Activated CD4-positive, alpha-beta memory T cell treated with anti-CD3 and anti-CD28 coated beads, Interleukin-2, amount 10 ng/mL, durations not matched to agents 7 days and 5 days (primary cell): ENCODE measurements around the gene ZNF197. TPM values are rescaled to one million over a fixed set of nuclear protein-coding genes. Genes with fewer than 3 reads are reported as not detected.
"Not testable (repeated sequence)": the region's sequence is repeated elsewhere in the genome, so short reads cannot be mapped to it uniquely, and the experiment has no call there.

ENCODE experiments used
- CTCF ChIA-PET: fragments of 350-600 bp; sonication (Branson Sonifier 250); formaldehyde crosslinking; loops from one replicate; lab custom pipeline; 2021; ENCODE audit warnings: antibody characterized with exemption, inconsistent platforms; lab: Charles Lee
- POLR2A ChIA-PET: fragments of 350-600 bp; sonication (Branson Sonifier 250); formaldehyde crosslinking; loops from one replicate; lab custom pipeline; 2021; ENCODE audit warnings: antibody characterized with exemption; lab: Charles Lee
- DNase-seq: peaks from one replicate; pipeline ENCODE4 v3.0.0-alpha.2; 2020
- H3K27ac Mint-ChIP-seq: one replicate; pipeline ENCODE4 v1.8.0; 2021; ENCODE audit warnings: mild to moderate bottlenecking, mixed read lengths
- H3K27me3 Mint-ChIP-seq: one replicate; pipeline ENCODE4 v1.8.0; 2021; ENCODE audit warnings: mixed read lengths
- H3K36me3 Mint-ChIP-seq: one replicate; pipeline ENCODE4 v1.8.0; 2021; ENCODE audit warnings: low read depth, mixed read lengths
- H3K4me1 Mint-ChIP-seq: one replicate; pipeline ENCODE4 v1.8.0; 2021; ENCODE audit warnings: mixed read lengths
- H3K4me3 Mint-ChIP-seq: one replicate; pipeline ENCODE4 v1.8.0; 2021; ENCODE audit warnings: mild to moderate bottlenecking, mixed read lengths
- H3K9me3 Mint-ChIP-seq: one replicate; pipeline ENCODE4 v1.8.0; 2021; ENCODE audit warnings: mixed read lengths
- total RNA-seq, 2 experiments: library from RNA; stranded (reverse); gene quantifications; one replicate each; pipeline ENCODE4 v1.2.3, GENCODE V29; 2021

Gene ZNF197
- 10 to 100 TPM; 13.4 to 14.0 TPM for total RNA-seq

DNA sequence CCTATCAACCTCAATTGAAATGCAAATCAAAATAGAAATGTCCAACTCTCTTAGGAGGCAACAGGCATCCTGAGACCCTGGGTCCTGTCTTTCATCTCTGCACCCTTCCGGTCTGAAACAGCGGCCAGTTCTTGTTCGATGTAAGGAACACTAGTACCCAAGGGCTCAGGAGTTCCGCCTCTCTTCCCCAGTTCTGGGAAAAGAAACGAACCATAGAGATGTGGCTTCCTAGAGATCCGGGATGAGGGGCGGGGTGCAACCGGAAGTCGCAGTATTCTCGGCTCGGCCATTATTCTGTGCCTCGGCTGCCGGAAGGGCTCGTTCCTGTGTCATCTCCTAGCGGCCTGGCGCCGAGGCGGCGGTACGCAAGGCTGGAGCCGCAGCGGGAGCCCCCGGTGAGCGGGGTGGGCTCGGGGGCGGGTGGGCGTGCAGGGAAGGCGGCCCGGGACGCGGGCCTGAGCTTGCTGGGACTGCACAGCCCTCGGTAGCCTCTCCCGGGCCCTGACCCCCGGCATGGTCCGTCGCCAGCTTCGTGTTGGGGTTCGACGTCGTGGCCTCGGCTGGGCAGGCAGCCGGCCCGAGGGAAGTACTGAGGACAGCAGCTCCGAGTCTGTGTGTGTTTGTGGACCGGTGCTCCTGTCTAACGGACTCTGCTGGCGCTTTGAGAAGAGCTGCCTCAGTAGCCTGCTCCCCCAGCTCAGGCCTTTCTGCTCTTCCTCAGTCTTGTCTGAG is at the start of gene ZNF197:
ZNF197 (plus strand) TSS at position 288 of the 732 bp plus-strand sequence. CDS start 4,119 bp downstream, outside the sequence.
- H3K4me3 Mint-ChIP-seq, result peak within 1 kb of the TSS; percentile 86
- peak within 1 kb of the TSS; percentile 81 for H3K27ac Mint-ChIP-seq
- H3K27me3 Mint-ChIP-seq, result no peaks in the 10 kb centered on the region
- ChIA-PET POLR2A (interaction anchor here (0.6 to 2.7 kb wide), 11 partner anchors 13 to 286 kb away, joined by 3 to 30 read pairs (median 4); partner anchors contain the start of genes KIAA1143, KIF15, TCAIM and ZNF35), CTCF (interaction anchor here (0.5 to 1.6 kb wide), 3 partner anchors 92 to 1025 kb away, joined by 3 to 4 read pairs (median 3); no protein-coding TSS in a partner anchor)
- peaks cover 9% of the 10 kb centered on the region for H3K9me3 Mint-ChIP-seq
- DNase-seq, result peak; percentile 71
- peaks cover 34% of the 10 kb centered on the region for H3K36me3 Mint-ChIP-seq
- peaks cover 19% of the 10 kb centered on the region for H3K4me1 Mint-ChIP-seq

GRCh38 chr3:44576613-44577012 is 48.2 kb upstream of the ZNF197 start:
- Mint-ChIP-seq H3K4me3 (no peak overlapping the region), H3K4me1 (no peaks in the 10 kb centered on the region), H3K36me3 (peaks cover 7% of the 10 kb centered on the region), H3K9me3 (peaks cover 33% of the 10 kb centered on the region), H3K27me3 (no peaks in the 10 kb centered on the region), H3K27ac (no peak overlapping the region)
- ChIA-PET POLR2A (interaction anchor here (0.6 kb wide), 1 partner anchor 49 kb away, joined by 4 read pairs; no protein-coding TSS in a partner anchor), CTCF (no interaction called here)
- no peak for DNase-seq

GRCh38 chr3:44577354-44577952 is 47.4 kb upstream of the ZNF197 start:
- peaks cover 32% of the 10 kb centered on the region for H3K9me3 Mint-ChIP-seq
- CTCF ChIA-PET, H3K4me3 Mint-ChIP-seq, H3K4me1 Mint-ChIP-seq, H3K36me3 Mint-ChIP-seq, POLR2A ChIA-PET, H3K27me3 Mint-ChIP-seq, DNase-seq, H3K27ac Mint-ChIP-seq: not testable (repeated sequence)

DNA sequence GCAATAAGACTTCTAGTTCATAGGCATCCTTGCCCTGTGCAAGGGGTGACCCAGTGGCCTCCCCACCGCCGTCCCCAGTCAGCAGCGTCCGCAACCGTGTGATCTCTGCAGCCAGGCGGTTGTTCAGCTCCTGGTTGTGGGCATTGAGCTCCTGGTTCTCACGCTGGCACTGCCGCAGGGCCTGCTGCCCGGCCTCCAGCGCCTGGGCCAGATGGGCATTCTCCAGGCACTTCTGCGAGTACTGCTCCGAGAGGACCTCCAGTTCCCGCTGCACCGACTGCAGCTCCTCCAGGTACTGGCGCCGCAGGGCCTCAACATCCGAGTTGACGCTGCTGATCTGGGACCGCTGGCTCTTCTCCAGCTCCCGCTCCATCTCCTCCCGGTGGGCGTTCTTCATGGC is 46.5 kb upstream of the ZNF197 start:
- H3K36me3 Mint-ChIP-seq, H3K4me3 Mint-ChIP-seq, DNase-seq, H3K27ac Mint-ChIP-seq, H3K4me1 Mint-ChIP-seq, H3K27me3 Mint-ChIP-seq, POLR2A ChIA-PET, CTCF ChIA-PET: not testable (repeated sequence)
- peaks cover 28% of the 10 kb centered on the region for H3K9me3 Mint-ChIP-seq

- H3K36me3 Mint-ChIP-seq, H3K4me1 Mint-ChIP-seq, CTCF ChIA-PET, DNase-seq, H3K27ac Mint-ChIP-seq, H3K4me3 Mint-ChIP-seq, POLR2A ChIA-PET: not testable (repeated sequence)
- Mint-ChIP-seq H3K27me3 (peaks cover 11% of the 10 kb centered on the region), H3K9me3 (peaks cover 32% of the 10 kb centered on the region)
Measured at GRCh38 chr3:44578924-44579515, 45.8 kb upstream of the ZNF197 start.

GRCh38 chr3:44579749-44580148 is 45.1 kb upstream of the ZNF197 start:
- H3K4me3 Mint-ChIP-seq, POLR2A ChIA-PET, DNase-seq, H3K27ac Mint-ChIP-seq, CTCF ChIA-PET, H3K4me1 Mint-ChIP-seq: not testable (repeated sequence)
- peaks cover 32% of the 10 kb centered on the region for H3K9me3 Mint-ChIP-seq
- peaks cover 11% of the 10 kb centered on the region for H3K36me3 Mint-ChIP-seq
- H3K27me3 Mint-ChIP-seq, result peaks cover 14% of the 10 kb centered on the region

DNA sequence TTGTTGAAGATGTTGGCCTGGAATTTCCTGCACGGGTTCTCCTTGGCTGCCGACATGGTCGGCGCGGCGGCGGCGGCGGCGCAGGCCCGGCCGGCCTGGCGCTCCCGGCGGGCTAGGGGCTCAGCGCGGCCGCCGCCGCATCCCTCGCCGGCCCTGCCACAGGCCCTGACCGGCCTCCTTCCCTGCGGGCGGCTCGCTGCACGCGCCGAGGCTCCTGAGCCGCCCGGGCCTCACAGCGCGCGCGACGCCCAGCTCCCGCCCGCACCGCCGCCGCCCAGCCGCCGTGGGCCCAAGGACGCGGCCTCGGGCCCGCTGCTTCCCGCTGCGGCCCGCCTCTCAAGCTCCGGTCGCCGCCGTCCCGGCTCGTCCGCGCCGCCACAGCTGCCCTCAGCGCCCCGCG is 43.9 kb upstream of the ZNF197 start:
- DNase-seq, CTCF ChIA-PET, H3K4me3 Mint-ChIP-seq, POLR2A ChIA-PET, H3K27ac Mint-ChIP-seq, H3K4me1 Mint-ChIP-seq: not testable (repeated sequence)
- peaks cover 24% of the 10 kb centered on the region for H3K27me3 Mint-ChIP-seq
- H3K9me3 Mint-ChIP-seq, result peaks cover 32% of the 10 kb centered on the region
- peaks cover 11% of the 10 kb centered on the region for H3K36me3 Mint-ChIP-seq

DNA sequence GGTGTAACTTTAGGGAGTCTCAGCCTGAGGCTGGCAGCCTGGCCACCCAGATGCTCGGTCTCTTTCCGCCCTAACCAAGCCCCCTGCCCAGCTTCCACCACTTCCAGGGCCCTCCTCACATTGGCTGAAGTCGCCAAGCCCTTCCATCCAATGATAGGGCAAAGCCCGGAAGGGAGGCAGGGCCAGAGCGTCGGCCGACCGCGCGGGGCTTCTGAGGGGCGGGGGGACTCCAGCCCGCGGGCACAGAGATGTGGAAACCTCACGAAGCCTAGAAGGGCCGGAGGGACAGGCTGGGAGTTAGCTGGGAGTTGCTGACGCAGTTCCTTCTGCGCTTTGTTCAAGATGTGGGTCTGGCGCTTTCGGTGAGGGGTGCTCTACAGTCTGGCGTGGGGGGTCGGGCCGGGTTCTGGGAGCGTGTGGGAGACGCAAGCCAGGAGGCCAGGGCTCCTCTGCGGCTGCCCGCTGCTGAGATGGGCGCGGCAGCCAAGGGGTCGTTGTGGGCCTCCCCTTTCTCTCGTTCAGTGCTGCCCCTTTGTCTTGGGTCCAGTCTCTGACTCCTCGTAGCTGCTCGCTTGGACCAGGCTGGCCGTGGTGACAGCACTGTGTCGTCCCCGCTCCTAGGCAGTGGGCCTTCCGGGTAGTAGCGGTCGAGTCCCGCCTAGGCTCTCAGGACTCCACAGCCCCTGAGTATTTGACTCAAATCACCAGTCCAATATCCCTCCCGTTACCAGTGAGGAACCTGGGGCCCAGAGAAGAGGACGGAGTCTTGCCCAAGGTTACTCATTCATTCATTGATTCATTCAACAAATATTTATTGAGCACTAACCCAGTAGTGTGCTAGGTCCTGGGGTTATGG is 40.0 kb upstream of the ZNF197 start, which contains the start of gene ZNF660:
ZNF660 (plus strand) TSS at position 319 of the 856 bp plus-strand sequence. CDS start 9,230 bp downstream, outside the sequence.
- Mint-ChIP-seq H3K27ac (no peak within 1 kb of the TSS), H3K4me3 (no peak within 1 kb of the TSS), H3K27me3 (peaks cover 27% of the 10 kb centered on the region), H3K36me3 (peaks cover 11% of the 10 kb centered on the region), H3K9me3 (peaks cover 39% of the 10 kb centered on the region), H3K4me1 (no peaks in the 10 kb centered on the region)
- DNase-seq, result no peak
- ChIA-PET CTCF (no interaction called here), POLR2A (no interaction called here)

- Mint-ChIP-seq H3K9me3 (peaks cover 39% of the 10 kb centered on the region), H3K27me3 (no peaks in the 10 kb centered on the region), H3K4me3 (no peak overlapping the region), H3K27ac (no peak overlapping the region), H3K36me3 (no peaks in the 10 kb centered on the region), H3K4me1 (no peaks in the 10 kb centered on the region)
- ChIA-PET CTCF (interaction anchor here (0.6 kb wide), 2 partner anchors 18 to 226 kb away, joined by 3 read pairs; no protein-coding TSS in a partner anchor), POLR2A (no interaction called here)
- no peak for DNase-seq
Measured at GRCh38 chr3:44596621-44597020, 28.2 kb upstream of the ZNF197 start.

- no peaks in the 10 kb centered on the region for H3K36me3 Mint-ChIP-seq
- no peaks in the 10 kb centered on the region for H3K27me3 Mint-ChIP-seq
- no peak overlapping the region for H3K27ac Mint-ChIP-seq
- H3K9me3 Mint-ChIP-seq, result peaks cover 15% of the 10 kb centered on the region
- no peaks in the 10 kb centered on the region for H3K4me1 Mint-ChIP-seq
- H3K4me3 Mint-ChIP-seq, result no peak overlapping the region
- ChIA-PET CTCF (no interaction called here), POLR2A (no interaction called here)
- DNase-seq, result no peak
Measured at GRCh38 chr3:44601749-44602148, 23.1 kb upstream of the ZNF197 start.

DNA sequence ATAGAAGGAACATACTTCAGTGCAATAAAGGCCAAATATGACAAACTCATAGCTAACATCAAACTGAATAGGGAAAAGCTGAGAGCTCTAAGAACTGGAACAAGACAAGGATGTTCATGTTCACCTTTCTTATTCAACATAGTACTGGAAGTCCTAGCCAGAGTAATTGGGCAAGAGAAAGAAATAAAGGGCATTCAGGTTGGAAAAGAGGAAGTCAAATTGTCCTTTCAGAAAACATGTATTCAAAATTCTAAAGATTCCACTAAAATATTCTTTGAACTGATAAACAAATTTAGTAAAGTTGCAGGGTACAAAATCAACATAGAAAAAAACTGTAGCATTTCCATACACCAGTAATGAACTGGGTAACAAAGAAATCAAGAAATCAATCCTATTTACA is 12.2 kb upstream of the ZNF197 start:
- H3K4me3 Mint-ChIP-seq, result no peak overlapping the region
- no peak overlapping the region for H3K27ac Mint-ChIP-seq
- H3K27me3 Mint-ChIP-seq, result peaks cover 5% of the 10 kb centered on the region
- DNase-seq, result no peak
- ChIA-PET CTCF (no interaction called here), POLR2A (no interaction called here)
- no peaks in the 10 kb centered on the region for H3K36me3 Mint-ChIP-seq
- H3K4me1 Mint-ChIP-seq, result no peaks in the 10 kb centered on the region
- peaks cover 7% of the 10 kb centered on the region for H3K9me3 Mint-ChIP-seq

GRCh38 chr3:44628716-44629115 is 3.9 kb downstream of the ZNF197 start:
- Mint-ChIP-seq H3K4me1 (peaks cover 19% of the 10 kb centered on the region), H3K4me3 (no peak overlapping the region), H3K27ac (no peak overlapping the region), H3K27me3 (no peaks in the 10 kb centered on the region), H3K36me3 (peaks cover 65% of the 10 kb centered on the region), H3K9me3 (peaks cover 11% of the 10 kb centered on the region)
- ChIA-PET POLR2A (interaction anchor here (1.0 kb wide), 1 partner anchor 101 kb away, joined by 4 read pairs; the partner anchor contains the start of gene ZNF501), CTCF (no interaction called here)
- DNase-seq, result no peak
